ENCODE measurements around the gene PLCB3. TPM values are rescaled to one million over a fixed set of nuclear protein-coding genes. Genes with fewer than 3 reads are reported as not detected.

The PLCB3 gene
- total RNA-seq, 1 experiment from 2014 or later: 34.6 TPM

- ChIA-PET CTCF (interaction anchor here (0.8 to 4.7 kb wide), 6 partner anchors 9 to 77 kb away, joined by 3 to 22 read pairs (median 4); no protein-coding TSS in a partner anchor), POLR2A (interaction anchor here (0.9 to 11.9 kb wide), 23 partner anchors 9 to 1499 kb away, joined by 3 to 122 read pairs (median 4); partner anchors contain the start of genes BAD, ESRRA, FKBP2 and HNRNPUL2)
- peaks cover 8% of the 10 kb centered on the region for H3K4me1 Mint-ChIP-seq (ENCODE audit: insufficient read depth, unreplicated experiment)
- peak within 1 kb of the TSS; percentile 80 for H3K4me3 Mint-ChIP-seq (ENCODE audit: unreplicated experiment)
- TF ChIP-seq CTCF (IDR thresholded peaks at IDR 0.05; ENCODE audit: unreplicated experiment): peak; percentile 31
- peak within 1 kb of the TSS; percentile 80 for H3K27ac Mint-ChIP-seq (ENCODE audit: low read depth, unreplicated experiment)
- BruUV-seq (replicated peaks): TSS peak; percentile 46
- DNase-seq (ENCODE audit: unreplicated experiment): peak; percentile 79
- no peaks in the 10 kb centered on the region for H3K27me3 Mint-ChIP-seq (ENCODE audit: insufficient read depth, unreplicated experiment)
- H3K36me3 Mint-ChIP-seq (ENCODE audit: insufficient read depth, unreplicated experiment): peaks cover 6% of the 10 kb centered on the region
- H3K9me3 Mint-ChIP-seq (ENCODE audit: unreplicated experiment): no peaks in the 10 kb centered on the region
- intact Hi-C loops (cut with micrococcal nuclease): loop anchor here (2.0 kb wide), 1 partner anchor 39 kb away; the partner anchor contains the start of gene STIP1
Observed at GRCh38 chr11:64225608-64226506, 25.5 kb upstream of the PLCB3 start, which contains the start of the genes NUDT22 and TRPT1. NUDT22 (plus strand) TSS chr11:64226274; CDS start chr11:64226653, 379 bp downstream. TRPT1 (minus strand) TSS chr11:64226186; CDS start chr11:64225860, 326 bp downstream.

GRCh38 chr11:64226507-64227051 lies 24.8 kb upstream of the PLCB3 start:
- no peak for DNase-seq (ENCODE audit: unreplicated experiment)
- Mint-ChIP-seq H3K9me3 (ENCODE audit: unreplicated experiment) (no peaks in the 10 kb centered on the region), H3K27me3 (ENCODE audit: insufficient read depth, unreplicated experiment) (no peaks in the 10 kb centered on the region), H3K4me3 (ENCODE audit: unreplicated experiment) (peak overlapping the region; percentile 80), H3K36me3 (ENCODE audit: insufficient read depth, unreplicated experiment) (peaks cover 6% of the 10 kb centered on the region), H3K27ac (ENCODE audit: low read depth, unreplicated experiment) (peak overlapping the region; percentile 80), H3K4me1 (ENCODE audit: insufficient read depth, unreplicated experiment) (peaks cover 8% of the 10 kb centered on the region)
- ChIA-PET CTCF (interaction anchor here (0.8 to 4.7 kb wide), 8 partner anchors 15 to 105 kb away, joined by 3 to 22 read pairs (median 4); partner anchors contain the start of genes CATSPERZ and STIP1), POLR2A (interaction anchor here (0.9 to 11.9 kb wide), 20 partner anchors 9 to 1499 kb away, joined by 3 to 122 read pairs (median 4); partner anchors contain the start of genes BAD, ESRRA, FKBP2 and HNRNPUL2)
- BruUV-seq (replicated peaks): TSS peak; percentile 63
- TF ChIP-seq CTCF (IDR thresholded peaks at IDR 0.05; ENCODE audit: unreplicated experiment): no peak
- intact Hi-C loops (cut with micrococcal nuclease): loop anchor here (2.0 kb wide), 1 partner anchor 40 kb away; the partner anchor contains the start of gene STIP1

GRCh38 chr11:64227405-64227956 lies 23.8 kb upstream of the PLCB3 start:
- ChIA-PET POLR2A (interaction anchor here (0.5 to 11.9 kb wide), 9 partner anchors 13 to 1559 kb away, joined by 3 to 122 read pairs (median 12); partner anchors contain the start of genes FKBP2, HNRNPUL2, PPP1R14B and STIP1), CTCF (interaction anchor here (0.8 to 4.7 kb wide), 7 partner anchors 23 to 106 kb away, joined by 3 to 22 read pairs (median 5); partner anchors contain the start of genes CATSPERZ and STIP1)
- intact Hi-C loops (cut with micrococcal nuclease): loop anchor here (2.0 kb wide), 1 partner anchor 41 kb away; the partner anchor contains the start of gene STIP1
- DNase-seq (ENCODE audit: unreplicated experiment): peak; percentile 64
- BruUV-seq (replicated peaks): no TSS peak
- Mint-ChIP-seq H3K36me3 (ENCODE audit: insufficient read depth, unreplicated experiment) (peaks cover 6% of the 10 kb centered on the region), H3K27ac (ENCODE audit: low read depth, unreplicated experiment) (peak overlapping the region; percentile 80), H3K9me3 (ENCODE audit: unreplicated experiment) (no peaks in the 10 kb centered on the region), H3K27me3 (ENCODE audit: insufficient read depth, unreplicated experiment) (no peaks in the 10 kb centered on the region), H3K4me3 (ENCODE audit: unreplicated experiment) (peak overlapping the region; percentile 80), H3K4me1 (ENCODE audit: insufficient read depth, unreplicated experiment) (peaks cover 17% of the 10 kb centered on the region)
- no peak for TF ChIP-seq CTCF (IDR thresholded peaks at IDR 0.05; ENCODE audit: unreplicated experiment)
